HUES6 (cell line): ENCODE measurements around the gene DCN.
"Not testable (repeated sequence)": the region's sequence is repeated elsewhere in the genome, so short reads cannot be mapped to it uniquely, and the experiment has no call there.

Experiments
- H3K27ac ChIP-seq: 2 replicates; pipeline ENCODE4 v1.7.0; 2013; ENCODE audit warnings: low read depth, mild to moderate bottlenecking, low read length, inconsistent platforms
- H3K27me3 ChIP-seq: 2 replicates; pipeline ENCODE4 v1.6.1; 2013; ENCODE audit warnings: low read length; ENCODE audit not compliant: control insufficient read depth, insufficient read depth
- H3K36me3 ChIP-seq: 2 replicates; pipeline ENCODE4 v1.6.1; 2013; ENCODE audit warnings: low read length; ENCODE audit not compliant: control insufficient read depth, insufficient read depth
- H3K4me1 ChIP-seq: 2 replicates; pipeline ENCODE4 v1.6.1; 2013; ENCODE audit warnings: low read length; ENCODE audit not compliant: control insufficient read depth, insufficient read depth
- H3K4me3 ChIP-seq: 2 replicates; pipeline ENCODE4 v1.5.1; 2013; ENCODE audit warnings: low read depth, low read length
- H3K9ac ChIP-seq: one replicate; pipeline ENCODE4 v1.6.1; 2013; ENCODE audit warnings: mild to moderate bottlenecking, low read length
- H3K9me3 ChIP-seq: 2 replicates; pipeline ENCODE4 v1.6.1; 2013; ENCODE audit warnings: low read depth, low read length; ENCODE audit not compliant: control insufficient read depth, insufficient read depth

The DCN gene

DNA sequence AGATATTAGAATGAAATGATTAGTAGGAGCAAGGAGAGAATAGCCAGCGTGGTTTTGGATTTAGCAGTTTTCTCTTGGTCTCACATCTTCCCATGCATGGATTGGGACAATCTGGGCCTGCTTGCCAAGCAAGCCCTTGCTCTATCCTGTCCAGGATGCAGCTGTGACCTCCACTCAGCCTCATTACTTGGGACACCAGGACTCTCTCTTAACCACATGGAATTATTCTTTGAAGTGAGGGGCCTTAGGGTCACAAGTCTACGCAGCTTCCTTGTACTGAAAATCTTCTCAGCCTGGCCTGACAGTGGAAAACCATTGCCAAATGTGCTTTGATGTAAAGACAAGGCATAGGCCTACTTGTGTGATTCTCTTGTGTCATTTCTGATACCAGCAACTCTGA, 28.0 kb upstream of the DCN start:
- no peaks in the 10 kb centered on the region for H3K36me3 ChIP-seq
- no peak overlapping the region for H3K9ac ChIP-seq
- no peaks in the 10 kb centered on the region for H3K4me1 ChIP-seq
- no peak overlapping the region for H3K4me3 ChIP-seq
- 0 out of 2 replicates have a peak, but pooled peaks cover 4% of the 10 kb centered on the region for H3K9me3 ChIP-seq
- no peak overlapping the region for H3K27ac ChIP-seq
- no peaks in the 10 kb centered on the region for H3K27me3 ChIP-seq

DNA sequence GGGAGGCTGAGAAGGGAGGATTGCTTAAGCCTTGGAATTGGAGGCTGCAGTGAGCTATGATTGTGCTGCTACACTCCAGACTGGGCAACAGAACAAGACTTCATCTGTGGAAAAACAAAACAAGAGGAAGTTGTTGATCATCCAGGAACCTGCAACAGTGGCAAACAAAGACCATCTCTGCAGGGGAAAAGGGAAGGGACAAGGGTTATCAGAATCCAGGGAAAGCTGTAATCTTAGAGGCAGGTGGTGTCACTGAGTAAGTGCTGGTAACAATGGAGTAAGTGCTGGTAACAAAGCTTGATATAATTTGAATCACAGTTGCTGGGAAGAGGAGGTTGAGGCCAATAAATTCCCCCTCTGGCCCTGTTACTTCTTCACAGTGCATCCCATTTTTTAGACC, 27.5 kb upstream of the DCN start:
- H3K4me1 ChIP-seq, result no peaks in the 10 kb centered on the region
- no peaks in the 10 kb centered on the region for H3K36me3 ChIP-seq
- H3K9me3 ChIP-seq, result 0 out of 2 replicates have a peak, but pooled peaks cover 4% of the 10 kb centered on the region
- no peaks in the 10 kb centered on the region for H3K27me3 ChIP-seq
- H3K27ac ChIP-seq, result no peak overlapping the region
- no peak overlapping the region for H3K4me3 ChIP-seq
- no peak overlapping the region for H3K9ac ChIP-seq

GRCh38 chr12:91207301-91207700, 24.7 kb upstream of the DCN start:
- H3K4me1 ChIP-seq, H3K27me3 ChIP-seq, H3K9me3 ChIP-seq, H3K4me3 ChIP-seq, H3K27ac ChIP-seq, H3K9ac ChIP-seq, H3K36me3 ChIP-seq: not testable (repeated sequence)

- H3K9me3 ChIP-seq, result no peaks in the 10 kb centered on the region
- H3K9ac ChIP-seq, result no peak overlapping the region
- peaks cover 7% of the 10 kb centered on the region for H3K4me1 ChIP-seq
- no peak overlapping the region for H3K4me3 ChIP-seq
- no peaks in the 10 kb centered on the region for H3K27me3 ChIP-seq
- H3K27ac ChIP-seq, result no peak overlapping the region
- no peaks in the 10 kb centered on the region for H3K36me3 ChIP-seq
Observed at GRCh38 chr12:91205811-91206210, 23.2 kb upstream of the DCN start.

DNA sequence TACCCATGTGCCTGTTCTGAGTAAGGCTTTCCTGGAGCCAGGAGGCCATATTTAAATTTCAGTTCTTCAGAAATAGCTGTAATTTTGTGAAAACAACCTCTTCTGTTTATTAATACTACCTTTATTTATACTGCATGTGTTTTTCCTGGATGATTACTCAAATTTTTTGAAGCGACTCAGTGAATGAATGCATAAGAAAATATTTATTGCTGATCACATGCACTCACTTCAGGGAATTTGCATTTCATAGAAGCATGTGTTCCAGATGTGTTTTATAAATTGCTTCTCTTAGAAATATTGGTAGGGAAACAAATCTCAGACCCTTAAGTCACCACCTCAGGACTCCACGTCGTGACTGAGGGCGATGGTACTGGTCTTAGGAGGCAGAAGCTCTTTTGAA, 21.8 kb upstream of the DCN start:
- H3K9ac ChIP-seq, result no peak overlapping the region
- no peak overlapping the region for H3K4me3 ChIP-seq
- no peaks in the 10 kb centered on the region for H3K36me3 ChIP-seq
- peaks cover 7% of the 10 kb centered on the region for H3K4me1 ChIP-seq
- no peaks in the 10 kb centered on the region for H3K9me3 ChIP-seq
- H3K27ac ChIP-seq, result no peak overlapping the region
- no peaks in the 10 kb centered on the region for H3K27me3 ChIP-seq

- H3K4me3 ChIP-seq, result no peak overlapping the region
- H3K9ac ChIP-seq, result no peak overlapping the region
- no peaks in the 10 kb centered on the region for H3K36me3 ChIP-seq
- no peak overlapping the region for H3K27ac ChIP-seq
- no peaks in the 10 kb centered on the region for H3K27me3 ChIP-seq
- no peaks in the 10 kb centered on the region for H3K9me3 ChIP-seq
- peaks cover 7% of the 10 kb centered on the region for H3K4me1 ChIP-seq
Observed at GRCh38 chr12:91203610-91204009, 21.0 kb upstream of the DCN start.

DNA sequence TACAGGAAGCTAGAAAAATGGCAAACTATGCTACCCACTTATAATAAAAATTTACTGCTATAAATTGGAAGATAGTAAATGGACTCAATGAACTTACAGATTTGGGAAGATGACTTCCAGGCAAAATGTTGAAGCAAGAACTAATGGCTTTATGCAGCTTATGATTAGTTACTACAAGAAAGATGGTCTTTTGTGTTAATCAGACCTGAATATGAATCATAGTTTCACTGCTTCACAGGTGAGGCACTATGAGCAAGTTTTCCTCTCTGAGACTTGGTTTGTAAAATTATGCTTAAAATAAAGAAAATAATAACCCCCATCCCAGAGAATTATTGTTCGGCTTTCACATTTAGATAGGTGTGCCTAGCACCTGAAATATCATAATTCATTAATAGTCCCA, 19.8 kb upstream of the DCN start:
- H3K4me1 ChIP-seq, result peaks cover 7% of the 10 kb centered on the region
- H3K9ac ChIP-seq, result no peak overlapping the region
- H3K36me3 ChIP-seq, result no peaks in the 10 kb centered on the region
- no peaks in the 10 kb centered on the region for H3K9me3 ChIP-seq
- H3K4me3 ChIP-seq, result no peak overlapping the region
- H3K27ac ChIP-seq, result no peak overlapping the region
- no peaks in the 10 kb centered on the region for H3K27me3 ChIP-seq

GRCh38 chr12:91196436-91196835, 13.8 kb upstream of the DCN start:
- H3K4me3 ChIP-seq, result no peak overlapping the region

GRCh38 chr12:91194500-91194899, 11.9 kb upstream of the DCN start:
- H3K9ac ChIP-seq, result no peak overlapping the region
- H3K27ac ChIP-seq, result no peak overlapping the region

More at GRCh38 chr12:91196436-91196835, 13.8 kb upstream of the DCN start:
- no peaks in the 10 kb centered on the region for H3K27me3 ChIP-seq
- no peak overlapping the region for H3K9ac ChIP-seq
- no peaks in the 10 kb centered on the region for H3K36me3 ChIP-seq
- peaks cover 4% of the 10 kb centered on the region for H3K9me3 ChIP-seq
- no peaks in the 10 kb centered on the region for H3K4me1 ChIP-seq
- H3K27ac ChIP-seq, result no peak overlapping the region

GRCh38 chr12:91191513-91192111, 9.0 kb upstream of the DCN start:
- Histone ChIP-seq H3K36me3 (no peaks in the 10 kb centered on the region), H3K27me3 (no peaks in the 10 kb centered on the region), H3K9ac (no peak overlapping the region), H3K9me3 (peaks cover 4% of the 10 kb centered on the region), H3K27ac (no peak overlapping the region), H3K4me1 (no peaks in the 10 kb centered on the region), H3K4me3 (no peak overlapping the region)

More at GRCh38 chr12:91194500-91194899, 11.9 kb upstream of the DCN start:
- Histone ChIP-seq H3K4me1 (no peaks in the 10 kb centered on the region), H3K36me3 (no peaks in the 10 kb centered on the region), H3K9me3 (peaks cover 4% of the 10 kb centered on the region), H3K27me3 (no peaks in the 10 kb centered on the region), H3K4me3 (no peak overlapping the region)

GRCh38 chr12:91189516-91189915, 6.9 kb upstream of the DCN start:
- H3K9ac ChIP-seq, result no peak overlapping the region
- H3K27ac ChIP-seq, result no peak overlapping the region
- H3K36me3 ChIP-seq, result no peaks in the 10 kb centered on the region

GRCh38 chr12:91188778-91189177, 6.2 kb upstream of the DCN start:
- Histone ChIP-seq H3K9ac (no peak overlapping the region), H3K4me1 (no peaks in the 10 kb centered on the region), H3K27me3 (no peaks in the 10 kb centered on the region), H3K36me3 (no peaks in the 10 kb centered on the region), H3K4me3 (no peak overlapping the region), H3K9me3 (no peaks in the 10 kb centered on the region), H3K27ac (no peak overlapping the region)

More at GRCh38 chr12:91189516-91189915, 6.9 kb upstream of the DCN start:
- Histone ChIP-seq H3K4me1 (no peaks in the 10 kb centered on the region), H3K27me3 (no peaks in the 10 kb centered on the region), H3K9me3 (no peaks in the 10 kb centered on the region), H3K4me3 (no peak overlapping the region)
